ENCODE measurements around the gene PLA2G4B. TPM values are rescaled to one million over a fixed set of nuclear protein-coding genes. Genes with fewer than 3 reads are reported as not detected.

Gene PLA2G4B
- total RNA-seq, 1 donor from 2014 or later = 2.9 TPM

- H3K27ac Mint-ChIP-seq (ENCODE audit: unreplicated experiment) = no peak overlapping the region
- H3K4me1 Mint-ChIP-seq (ENCODE audit: unreplicated experiment) = peaks cover 7% of the 10 kb centered on the region
- no peak for DNase-seq (ENCODE audit: low spot score)
- peaks cover 54% of the 10 kb centered on the region for H3K36me3 Mint-ChIP-seq (ENCODE audit: low read depth, unreplicated experiment)
- H3K9me3 Mint-ChIP-seq (ENCODE audit: unreplicated experiment) = no peaks in the 10 kb centered on the region
- no peak overlapping the region for H3K4me3 Mint-ChIP-seq (ENCODE audit: unreplicated experiment)
- H3K27me3 Mint-ChIP-seq (ENCODE audit: unreplicated experiment) = peaks cover 9% of the 10 kb centered on the region
- TF ChIP-seq CTCF (IDR thresholded peaks at IDR 0.05; ENCODE audit: unreplicated experiment) = no peak
Observed at GRCh38 chr15:41822471-41822870, 16.2 kb upstream of the PLA2G4B start.

GRCh38 chr15:41822957-41823356 lies 15.7 kb upstream of the PLA2G4B start:
- Mint-ChIP-seq H3K9me3 (ENCODE audit: unreplicated experiment) (no peaks in the 10 kb centered on the region), H3K4me1 (ENCODE audit: unreplicated experiment) (peaks cover 7% of the 10 kb centered on the region), H3K27me3 (ENCODE audit: unreplicated experiment) (peaks cover 8% of the 10 kb centered on the region), H3K36me3 (ENCODE audit: low read depth, unreplicated experiment) (peaks cover 49% of the 10 kb centered on the region), H3K27ac (ENCODE audit: unreplicated experiment) (no peak overlapping the region), H3K4me3 (ENCODE audit: unreplicated experiment) (no peak overlapping the region)
- TF ChIP-seq CTCF (IDR thresholded peaks at IDR 0.05; ENCODE audit: unreplicated experiment) = no peak
- DNase-seq (ENCODE audit: low spot score) = no peak

GRCh38 chr15:41823502-41823901 lies 15.1 kb upstream of the PLA2G4B start:
- Mint-ChIP-seq H3K9me3 (ENCODE audit: unreplicated experiment) (no peaks in the 10 kb centered on the region), H3K36me3 (ENCODE audit: low read depth, unreplicated experiment) (peaks cover 46% of the 10 kb centered on the region), H3K4me1 (ENCODE audit: unreplicated experiment) (peaks cover 10% of the 10 kb centered on the region), H3K27me3 (ENCODE audit: unreplicated experiment) (peaks cover 8% of the 10 kb centered on the region), H3K4me3 (ENCODE audit: unreplicated experiment) (no peak overlapping the region), H3K27ac (ENCODE audit: unreplicated experiment) (no peak overlapping the region)
- DNase-seq (ENCODE audit: low spot score) = no peak
- no peak for TF ChIP-seq CTCF (IDR thresholded peaks at IDR 0.05; ENCODE audit: unreplicated experiment)

- peaks cover 42% of the 10 kb centered on the region for H3K36me3 Mint-ChIP-seq (ENCODE audit: low read depth, unreplicated experiment)
Observed at GRCh38 chr15:41824062-41824745, 14.4 kb upstream of the PLA2G4B start.

More at GRCh38 chr15:41824062-41824745, 14.4 kb upstream of the PLA2G4B start:
- peaks cover 16% of the 10 kb centered on the region for H3K4me1 Mint-ChIP-seq (ENCODE audit: unreplicated experiment)
- DNase-seq (ENCODE audit: low spot score) = no peak
- peaks cover 10% of the 10 kb centered on the region for H3K27me3 Mint-ChIP-seq (ENCODE audit: unreplicated experiment)
- TF ChIP-seq CTCF (IDR thresholded peaks at IDR 0.05; ENCODE audit: unreplicated experiment) = no peak
- H3K27ac Mint-ChIP-seq (ENCODE audit: unreplicated experiment) = no peak overlapping the region
- H3K9me3 Mint-ChIP-seq (ENCODE audit: unreplicated experiment) = no peaks in the 10 kb centered on the region
- H3K4me3 Mint-ChIP-seq (ENCODE audit: unreplicated experiment) = peak overlapping the region; percentile 80

Data from endothelial cell (in vitro differentiated cells).